ENCODE measurements around the gene FTCD.

FTCD gene

DNA sequence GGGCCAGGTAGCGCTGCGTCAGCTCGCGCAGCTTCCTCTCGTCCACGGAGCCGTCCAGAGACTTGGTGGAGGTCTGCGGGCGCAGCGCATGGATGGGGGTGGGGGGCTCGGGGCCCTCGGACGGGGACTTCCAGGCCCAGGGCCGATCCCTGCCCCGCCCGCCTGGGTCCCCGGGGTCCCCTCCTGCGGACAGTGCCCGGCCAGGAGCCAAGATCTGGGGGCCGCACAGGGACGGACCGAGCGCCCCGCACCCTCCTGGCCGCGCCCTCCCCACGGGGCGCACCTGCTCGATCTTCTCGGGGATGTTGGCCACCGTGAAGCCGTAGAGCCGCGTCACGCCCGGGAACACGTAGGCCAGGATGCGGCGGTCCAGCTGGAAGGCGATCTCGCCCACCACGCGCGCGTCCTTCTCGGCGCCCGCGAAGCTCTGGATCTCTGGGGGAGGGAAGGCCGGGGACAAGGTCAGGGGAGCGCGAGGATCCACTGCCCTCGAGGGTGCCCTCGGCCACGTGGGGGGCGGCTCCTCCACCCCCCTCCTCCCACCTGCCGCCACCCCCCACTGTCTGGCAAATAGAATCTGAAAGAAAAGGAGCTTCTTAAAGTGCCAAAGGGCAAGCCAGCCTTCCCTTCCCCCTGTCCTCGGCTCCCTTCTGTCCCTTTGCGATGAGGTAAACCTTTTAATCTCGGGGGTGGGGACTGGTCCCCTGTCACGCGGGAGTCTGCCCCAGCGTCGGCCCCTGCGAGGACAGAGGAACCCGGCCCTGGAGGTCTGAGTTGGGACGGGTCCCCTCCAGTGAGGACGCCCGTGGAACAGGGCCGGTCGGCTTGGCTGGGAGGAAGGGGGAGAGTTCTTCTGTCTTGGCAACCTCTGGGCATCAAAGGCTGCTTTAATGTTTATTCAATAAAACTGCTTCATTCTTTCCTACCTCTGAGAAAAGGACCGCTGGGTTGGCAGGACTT lies 6.5 kb upstream of the FTCD start:
- Mint-ChIP-seq H3K4me3 (peak overlapping the region; percentile 36), H3K36me3 (peaks cover 3% of the 10 kb centered on the region), H3K9me3 (no peaks in the 10 kb centered on the region), H3K27ac (no peak overlapping the region), H3K4me1 (no peaks in the 10 kb centered on the region), H3K27me3 (peaks cover 1% of the 10 kb centered on the region)

DNA sequence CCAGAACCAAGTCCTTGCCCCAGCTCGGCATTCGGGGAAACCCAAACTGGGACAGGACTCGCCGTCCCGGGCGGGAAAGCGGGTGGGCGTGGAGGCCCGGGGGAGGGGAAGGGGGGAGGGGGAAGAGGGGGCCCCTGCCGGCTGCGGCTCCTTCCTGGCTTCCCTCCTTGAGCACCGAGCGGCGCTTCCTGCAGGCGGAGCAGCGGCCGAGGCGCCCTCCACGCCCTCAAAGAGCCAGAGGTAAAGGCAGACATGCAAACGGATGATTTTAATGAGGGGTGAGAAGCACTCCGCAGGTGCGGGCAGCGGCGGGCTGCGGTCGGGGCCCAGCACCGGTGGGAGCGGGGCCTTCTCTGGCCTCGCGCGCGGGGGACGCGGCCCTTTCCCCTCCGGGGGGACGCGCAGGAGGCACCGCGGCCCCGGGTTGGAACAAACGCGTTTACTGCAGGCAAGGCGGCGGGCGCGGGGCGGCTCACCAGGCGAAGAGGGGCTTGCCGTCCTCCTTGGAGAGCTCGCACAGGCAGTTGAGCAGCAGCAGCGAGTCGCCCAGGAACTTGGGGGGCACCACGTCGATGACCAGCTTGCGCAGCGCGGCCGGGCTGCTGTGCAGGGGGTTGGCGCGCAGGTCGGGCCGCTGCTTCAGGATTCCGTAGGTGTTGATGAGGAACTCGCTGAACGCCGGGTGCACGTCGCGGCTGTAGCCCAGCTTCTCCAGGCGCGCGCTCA lies 5.7 kb upstream of the FTCD start:
- Mint-ChIP-seq H3K27ac (no peak overlapping the region), H3K27me3 (peaks cover 1% of the 10 kb centered on the region), H3K4me1 (no peaks in the 10 kb centered on the region), H3K9me3 (no peaks in the 10 kb centered on the region), H3K4me3 (peak overlapping the region; percentile 74), H3K36me3 (peaks cover 3% of the 10 kb centered on the region)

DNA sequence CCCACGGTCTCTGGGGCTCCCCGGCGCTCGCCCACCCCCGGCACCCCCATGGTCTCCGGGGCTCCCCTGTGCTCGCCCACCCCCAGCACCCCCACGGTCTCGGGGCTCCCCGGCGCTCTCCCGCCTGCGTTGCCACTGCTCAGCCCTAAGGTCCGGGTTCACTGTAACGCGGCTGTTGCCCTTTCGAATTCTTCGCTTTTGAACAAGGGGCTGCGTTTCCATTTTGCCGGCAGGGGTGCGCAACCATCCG lies 5.2 kb upstream of the FTCD start:
- no peaks in the 10 kb centered on the region for H3K36me3 Mint-ChIP-seq
- peaks cover 1% of the 10 kb centered on the region for H3K27me3 Mint-ChIP-seq
- no peak overlapping the region for H3K27ac Mint-ChIP-seq
- no peaks in the 10 kb centered on the region for H3K9me3 Mint-ChIP-seq
- H3K4me1 Mint-ChIP-seq: no peaks in the 10 kb centered on the region
- no peak overlapping the region for H3K4me3 Mint-ChIP-seq

DNA sequence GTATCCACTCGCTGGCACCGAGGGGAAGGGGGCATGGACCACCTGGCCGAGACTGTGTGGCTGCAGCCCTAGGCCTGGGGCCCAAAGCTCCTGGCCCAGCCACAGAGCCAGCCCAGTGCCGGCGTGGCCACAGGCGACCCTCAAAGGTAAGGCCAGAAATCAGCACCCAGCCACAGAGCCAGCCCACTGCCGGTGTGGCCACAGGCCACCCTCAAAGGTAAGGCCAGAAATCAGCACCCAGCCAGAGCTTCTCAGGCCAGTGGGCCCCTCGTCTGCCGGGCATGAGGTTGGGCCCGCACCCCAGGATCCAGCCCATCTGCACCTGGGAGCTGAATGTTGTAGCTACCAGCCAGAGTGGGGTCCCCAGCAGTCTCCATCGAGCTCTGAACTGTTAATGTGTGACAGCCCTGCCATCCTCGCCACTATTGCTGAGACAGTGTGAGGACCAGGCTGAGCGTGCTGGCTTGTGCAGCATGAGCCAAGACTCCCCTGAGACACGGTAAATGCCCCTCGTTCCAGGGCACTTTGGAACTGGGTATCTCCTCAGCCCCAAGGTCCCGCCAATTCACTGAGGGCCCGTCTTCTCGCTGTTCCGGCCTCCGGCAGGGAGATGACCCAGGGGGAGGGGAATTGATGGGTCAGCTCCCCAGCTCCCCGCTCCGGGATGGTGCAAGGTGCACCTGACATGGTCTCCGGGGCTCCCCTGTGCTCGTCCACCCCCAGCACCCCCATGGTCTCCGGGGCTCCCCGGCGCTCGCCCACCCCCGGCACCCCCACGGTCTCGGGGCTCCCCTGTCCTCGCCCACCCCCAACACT lies 4.7 kb upstream of the FTCD start:
- H3K27ac Mint-ChIP-seq: peak overlapping the region; percentile 17
- H3K9me3 Mint-ChIP-seq: no peaks in the 10 kb centered on the region
- H3K4me1 Mint-ChIP-seq: no peaks in the 10 kb centered on the region
- no peak overlapping the region for H3K4me3 Mint-ChIP-seq
- peaks cover 1% of the 10 kb centered on the region for H3K27me3 Mint-ChIP-seq
- no peaks in the 10 kb centered on the region for H3K36me3 Mint-ChIP-seq

DNA sequence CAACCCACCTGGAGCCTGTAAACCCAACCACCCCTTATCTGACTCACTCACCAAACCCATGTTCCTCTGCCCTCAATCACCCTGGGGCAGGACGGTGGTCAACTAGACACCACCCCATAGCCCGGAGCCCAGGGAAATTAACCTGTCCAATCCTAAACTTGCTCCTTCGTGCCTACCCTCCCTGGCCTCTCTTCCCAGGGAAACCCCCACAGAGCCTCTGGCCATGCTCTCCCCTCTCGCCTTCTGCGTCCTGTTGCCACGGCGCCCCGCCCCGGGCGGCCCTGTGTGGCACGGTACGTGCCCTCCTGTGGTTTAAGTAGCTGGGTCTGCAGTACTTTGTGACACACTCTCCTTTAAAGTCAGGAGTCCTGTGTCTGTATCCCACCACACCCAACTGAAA lies 4.0 kb upstream of the FTCD start:
- Mint-ChIP-seq H3K27ac (no peak overlapping the region), H3K4me1 (no peaks in the 10 kb centered on the region), H3K36me3 (no peaks in the 10 kb centered on the region), H3K9me3 (no peaks in the 10 kb centered on the region), H3K4me3 (no peak overlapping the region), H3K27me3 (peaks cover 1% of the 10 kb centered on the region)

DNA sequence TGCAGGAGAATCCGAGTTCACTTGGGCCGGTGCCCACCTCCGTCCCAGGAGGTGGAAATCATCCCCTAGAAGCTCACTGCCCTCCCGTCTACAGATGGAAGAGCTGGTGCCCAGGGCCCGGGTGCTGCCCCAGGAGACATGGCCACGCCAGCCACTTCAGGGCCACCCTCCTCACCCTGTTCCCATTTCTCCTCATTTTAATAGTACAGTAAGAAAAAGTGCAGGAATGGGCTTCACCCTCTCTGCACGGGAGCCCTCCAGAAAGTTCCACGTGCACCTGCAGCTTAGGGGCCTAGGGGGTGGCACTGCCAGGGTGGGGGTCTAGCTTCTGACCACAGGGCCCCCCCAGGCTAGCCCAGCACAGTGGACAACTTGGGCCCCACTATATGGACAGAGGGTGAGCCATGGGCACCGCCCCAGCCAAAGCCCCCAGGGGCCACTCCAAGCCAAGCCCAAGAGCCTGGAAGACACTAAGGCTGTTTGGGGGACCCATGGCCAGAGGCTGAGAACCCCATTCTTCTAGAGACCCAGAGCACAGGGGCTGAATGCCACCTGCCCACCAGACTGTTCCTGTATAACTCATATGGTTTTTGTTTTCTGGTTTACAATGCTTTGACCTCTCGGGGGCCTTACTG lies 3.4 kb upstream of the FTCD start:
- no peak overlapping the region for H3K4me3 Mint-ChIP-seq
- H3K9me3 Mint-ChIP-seq: no peaks in the 10 kb centered on the region
- H3K4me1 Mint-ChIP-seq: no peaks in the 10 kb centered on the region
- no peaks in the 10 kb centered on the region for H3K36me3 Mint-ChIP-seq
- H3K27ac Mint-ChIP-seq: no peak overlapping the region
- H3K27me3 Mint-ChIP-seq: peaks cover 1% of the 10 kb centered on the region

DNA sequence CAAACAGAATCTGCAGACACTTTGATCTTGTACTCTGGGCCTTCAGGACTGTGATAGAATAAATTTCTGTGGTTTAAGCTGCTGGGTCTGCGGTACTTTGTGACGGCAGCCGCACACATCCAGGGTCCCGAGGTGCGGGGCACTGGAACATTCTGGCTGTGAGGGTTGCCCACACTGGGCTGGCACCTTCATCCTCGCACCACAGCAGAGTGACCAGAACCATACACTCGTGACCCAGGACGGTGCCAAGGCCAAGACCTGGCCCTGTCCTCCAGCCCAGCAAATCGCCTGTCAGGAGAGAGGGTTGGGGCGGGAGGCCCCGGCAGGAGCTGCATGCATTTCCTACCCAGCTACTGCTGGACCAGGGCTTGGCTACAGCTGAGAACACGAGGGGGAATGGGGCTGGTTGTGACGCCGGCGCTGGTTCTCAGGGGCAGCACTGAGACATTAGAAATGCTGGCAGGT lies 2.6 kb upstream of the FTCD start:
- peaks cover 1% of the 10 kb centered on the region for H3K27me3 Mint-ChIP-seq
- H3K9me3 Mint-ChIP-seq: no peaks in the 10 kb centered on the region
- no peaks in the 10 kb centered on the region for H3K4me1 Mint-ChIP-seq
- no peak overlapping the region for H3K27ac Mint-ChIP-seq
- no peaks in the 10 kb centered on the region for H3K36me3 Mint-ChIP-seq
- no peak overlapping the region for H3K4me3 Mint-ChIP-seq

DNA sequence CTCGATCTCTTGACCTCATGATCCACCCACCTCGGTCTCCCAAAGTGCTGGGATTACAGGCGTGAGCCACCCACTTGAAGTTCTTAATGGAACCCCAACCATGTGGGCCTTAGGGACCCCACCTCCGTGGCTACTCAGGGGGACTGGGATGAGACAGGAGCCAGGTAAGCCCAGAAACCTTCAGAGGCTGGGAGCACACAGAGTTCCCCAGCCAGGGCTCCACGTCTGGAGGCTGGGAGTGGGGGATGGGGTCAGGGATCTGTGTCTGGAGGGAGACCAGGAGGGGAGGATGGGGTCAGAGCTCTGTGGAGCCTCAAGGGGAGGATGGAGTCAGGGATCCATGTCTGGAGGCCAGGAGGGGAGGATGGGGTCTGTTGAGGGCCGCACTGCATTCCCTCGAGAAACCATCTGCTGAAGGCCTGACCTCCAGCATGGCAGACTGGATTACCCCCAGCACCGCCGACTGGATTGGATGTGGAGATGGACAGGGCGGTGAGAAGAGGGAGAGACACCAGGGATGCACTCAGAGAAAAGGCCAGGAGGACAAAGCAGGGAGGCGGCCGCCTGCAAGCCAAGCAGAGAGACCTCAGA lies 2.1 kb upstream of the FTCD start:
- no peak overlapping the region for H3K4me3 Mint-ChIP-seq

DNA sequence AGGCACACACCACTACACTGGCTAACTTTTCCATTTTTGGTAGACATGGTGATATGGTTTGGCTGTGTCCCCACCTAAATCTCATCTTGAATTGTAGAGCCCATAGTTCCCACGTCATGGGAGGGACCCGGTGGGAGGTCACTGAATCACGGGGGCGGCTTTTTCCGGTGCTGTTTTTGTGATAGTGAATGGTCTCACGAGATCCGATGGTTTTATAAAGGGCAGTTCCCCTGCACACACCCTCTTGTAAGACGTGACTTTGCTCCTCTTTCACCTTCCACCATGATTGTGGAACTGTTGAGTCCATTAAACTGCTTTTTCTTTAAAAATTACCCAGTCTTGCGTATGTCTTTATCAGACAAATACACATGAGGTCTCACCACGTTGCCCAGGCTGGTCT lies 1.3 kb upstream of the FTCD start:
- Mint-ChIP-seq H3K9me3 (no peaks in the 10 kb centered on the region), H3K4me1 (no peaks in the 10 kb centered on the region), H3K27me3 (peaks cover 1% of the 10 kb centered on the region), H3K4me3 (no peak overlapping the region), H3K27ac (no peak overlapping the region), H3K36me3 (no peaks in the 10 kb centered on the region)

More for the DNA sequence above, 2.1 kb upstream of the FTCD start:
- Mint-ChIP-seq H3K27ac (no peak overlapping the region), H3K4me1 (no peaks in the 10 kb centered on the region), H3K36me3 (no peaks in the 10 kb centered on the region), H3K9me3 (no peaks in the 10 kb centered on the region), H3K27me3 (peaks cover 1% of the 10 kb centered on the region)

DNA sequence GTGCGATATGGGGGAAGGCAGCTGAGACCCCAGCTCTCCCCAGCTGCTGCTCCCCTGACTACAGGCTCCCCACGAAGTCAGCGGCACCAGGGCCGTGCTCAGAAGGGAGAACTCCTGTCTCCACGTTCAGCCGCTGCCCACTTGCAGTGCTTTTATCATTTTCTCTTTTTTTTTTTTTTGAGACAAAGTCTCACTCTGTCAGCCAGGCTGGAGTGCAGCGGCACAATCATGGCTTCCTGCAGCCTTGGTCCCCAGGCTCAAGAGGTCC lies 933 bp upstream of the FTCD start:
- H3K4me3 Mint-ChIP-seq: no peak overlapping the region
- H3K36me3 Mint-ChIP-seq: no peaks in the 10 kb centered on the region
- H3K27me3 Mint-ChIP-seq: peaks cover 1% of the 10 kb centered on the region
- no peak overlapping the region for H3K27ac Mint-ChIP-seq
- no peaks in the 10 kb centered on the region for H3K9me3 Mint-ChIP-seq
- no peaks in the 10 kb centered on the region for H3K4me1 Mint-ChIP-seq

DNA sequence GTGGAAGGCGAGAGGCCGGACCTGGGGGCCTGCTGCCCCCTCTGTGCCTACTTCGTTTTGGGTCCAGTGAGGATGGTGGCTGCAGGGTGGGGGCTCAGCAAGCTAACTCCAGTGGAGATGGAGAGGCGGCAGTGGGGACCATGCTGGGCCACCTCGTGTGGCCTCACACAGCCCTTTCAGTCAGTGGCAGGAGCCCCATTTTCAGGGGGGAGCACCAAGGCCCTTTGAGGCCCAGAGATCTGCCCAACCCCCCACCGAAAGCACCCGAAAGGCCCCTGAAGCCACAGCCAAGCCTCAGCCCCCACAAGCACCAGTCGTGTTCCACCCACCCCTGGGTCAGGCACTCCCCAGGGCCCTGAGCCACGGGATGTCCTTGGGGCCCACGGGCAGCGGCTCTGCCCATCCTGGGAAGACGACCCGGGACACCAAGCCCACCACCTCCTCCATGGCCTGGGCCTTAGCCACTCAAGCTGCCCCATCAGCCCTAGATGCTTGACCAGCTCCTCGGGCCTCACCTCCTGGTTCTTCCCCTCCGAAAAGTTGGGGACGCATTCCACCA lies 345 bp downstream of the FTCD start:
- H3K27ac Mint-ChIP-seq: no peak overlapping the region
- H3K36me3 Mint-ChIP-seq: no peaks in the 10 kb centered on the region
- no peaks in the 10 kb centered on the region for H3K27me3 Mint-ChIP-seq
- no peaks in the 10 kb centered on the region for H3K9me3 Mint-ChIP-seq
- no peak overlapping the region for H3K4me3 Mint-ChIP-seq
- no peaks in the 10 kb centered on the region for H3K4me1 Mint-ChIP-seq

DNA sequence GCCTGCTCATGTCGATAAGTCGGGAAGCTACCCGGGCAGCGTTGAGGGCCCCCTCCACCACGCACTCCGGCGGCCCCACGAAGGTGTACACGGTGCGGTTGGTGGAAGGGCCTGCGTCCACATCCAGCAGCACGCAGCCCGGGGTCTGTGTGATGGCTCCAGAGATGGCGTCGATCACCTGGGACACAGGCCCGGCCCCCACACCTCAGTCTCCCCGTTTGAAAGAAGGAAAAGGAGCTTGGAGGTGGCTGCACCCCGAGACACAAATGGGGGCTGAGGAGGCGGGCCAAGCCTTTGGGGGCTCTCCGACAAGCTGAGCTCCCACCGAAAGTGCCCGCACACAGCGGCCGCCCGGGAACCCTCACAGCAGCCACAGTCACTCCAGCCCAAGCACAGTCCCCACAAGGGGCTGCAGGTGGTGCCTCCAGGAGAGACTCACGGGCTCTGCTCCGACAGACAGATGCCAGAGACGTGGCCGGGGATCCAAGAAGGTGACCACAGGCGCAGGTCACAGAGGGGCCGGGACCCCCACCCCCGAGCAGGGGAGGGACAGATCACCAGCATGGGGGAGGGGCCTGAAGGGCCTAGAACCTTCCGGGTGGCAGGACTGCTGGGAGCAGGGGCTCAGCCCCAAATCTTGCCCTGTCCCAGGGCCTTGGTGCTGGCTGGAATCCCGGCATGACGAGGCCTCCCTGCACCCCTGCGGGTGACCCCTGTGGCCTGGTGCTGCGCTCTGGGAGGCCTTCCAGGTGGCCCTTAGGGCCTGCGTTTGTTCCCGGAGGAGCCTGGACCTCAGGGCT lies 1.0 kb downstream of the FTCD start:
- no peaks in the 10 kb centered on the region for H3K4me1 Mint-ChIP-seq
- H3K27ac Mint-ChIP-seq: no peak overlapping the region
- H3K9me3 Mint-ChIP-seq: no peaks in the 10 kb centered on the region
- no peaks in the 10 kb centered on the region for H3K27me3 Mint-ChIP-seq
- H3K4me3 Mint-ChIP-seq: no peak overlapping the region
- no peaks in the 10 kb centered on the region for H3K36me3 Mint-ChIP-seq

DNA sequence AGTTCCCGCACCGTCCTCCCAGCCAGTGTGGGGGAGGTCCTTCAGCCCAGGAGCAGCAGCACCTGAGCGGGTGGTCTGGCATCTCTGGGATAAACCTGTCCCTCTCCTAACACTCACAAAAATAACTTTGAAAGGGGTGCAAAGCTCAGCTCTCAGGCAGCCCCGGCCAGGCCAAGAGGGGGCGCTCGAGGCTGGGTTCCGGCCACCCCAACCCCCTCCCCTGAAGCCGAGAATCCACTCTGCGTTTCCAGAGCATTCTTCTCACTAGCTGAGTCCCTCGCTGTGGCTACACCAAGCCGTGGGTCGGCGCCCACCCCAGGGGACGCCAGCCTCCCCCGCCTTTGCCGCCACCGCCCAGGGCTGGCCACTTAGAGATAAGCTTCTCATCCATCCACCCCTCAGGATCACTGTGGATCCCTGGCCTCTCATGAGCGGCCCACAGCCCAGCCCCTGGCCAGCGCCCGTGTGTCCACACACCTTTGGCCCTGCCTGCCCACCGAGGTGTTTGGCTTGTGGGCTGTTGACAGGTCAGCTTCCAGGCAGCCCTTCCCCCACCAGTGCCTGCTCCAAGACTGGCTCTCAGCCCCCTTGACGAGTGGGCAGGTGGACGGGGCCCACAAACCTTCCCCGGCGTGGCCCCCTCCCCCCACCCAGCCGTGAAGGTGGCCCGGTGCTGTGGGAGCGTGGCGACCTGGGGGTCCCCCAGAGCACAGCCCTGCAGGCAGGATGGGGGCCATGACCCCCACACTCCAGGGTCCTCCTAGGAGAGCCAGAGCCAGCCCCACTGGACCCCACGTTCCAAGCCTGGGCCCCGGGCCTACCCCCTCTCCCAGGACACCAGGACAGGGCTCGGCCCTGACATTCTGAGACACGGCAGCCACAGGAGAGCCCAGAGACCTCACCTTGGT lies 1.9 kb downstream of the FTCD start:
- Mint-ChIP-seq H3K36me3 (no peaks in the 10 kb centered on the region), H3K4me1 (no peaks in the 10 kb centered on the region), H3K27ac (no peak overlapping the region), H3K27me3 (no peaks in the 10 kb centered on the region), H3K9me3 (no peaks in the 10 kb centered on the region), H3K4me3 (no peak overlapping the region)

DNA sequence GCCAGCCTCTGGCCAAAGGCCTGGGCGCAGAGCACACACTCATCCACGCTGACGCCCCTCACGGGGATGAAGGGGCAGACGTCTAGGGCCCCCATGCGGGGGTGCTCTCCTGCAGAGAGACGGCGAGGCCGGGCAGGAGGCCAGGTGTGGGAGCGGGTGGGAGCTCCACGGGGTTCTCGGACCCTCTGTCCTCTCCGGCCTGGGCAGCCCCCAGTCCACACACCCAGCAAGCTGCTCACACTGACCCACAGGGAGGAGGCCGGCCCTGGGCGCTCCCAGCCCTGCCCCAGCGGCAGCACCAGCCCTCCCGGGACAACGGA lies 2.5 kb downstream of the FTCD start:
- no peaks in the 10 kb centered on the region for H3K9me3 Mint-ChIP-seq
- H3K4me3 Mint-ChIP-seq: no peak overlapping the region
- no peaks in the 10 kb centered on the region for H3K4me1 Mint-ChIP-seq
- H3K27ac Mint-ChIP-seq: no peak overlapping the region
- H3K36me3 Mint-ChIP-seq: no peaks in the 10 kb centered on the region
- H3K27me3 Mint-ChIP-seq: no peaks in the 10 kb centered on the region
